T follicular helper cell (primary cell): ENCODE results near the gene MTG1.
"Not testable (repeated sequence)": the region's sequence is repeated elsewhere in the genome, so short reads cannot be mapped to it uniquely, and the experiment has no call there.

Source experiments
- DNase-seq: peaks from one replicate; pipeline ENCODE4 v3.0.0-alpha.2; 2020; ENCODE audit warnings: low read depth

MTG1 gene

GRCh38 chr10:133466683-133467275 is 72.8 kb downstream of the MTG1 start:
- no peak for DNase-seq

GRCh38 chr10:133467286-133467911 is 73.4 kb downstream of the MTG1 start:
- DNase-seq: no peak

GRCh38 chr10:133469205-133469604 is 75.2 kb downstream of the MTG1 start:
- not testable (repeated sequence) for DNase-seq

GRCh38 chr10:133471300-133472109 is 77.5 kb downstream of the MTG1 start:
- no peak for DNase-seq
